GM23338 (cell line): ENCODE measurements around the gene STAU1. TPM values are rescaled to one million over a fixed set of nuclear protein-coding genes. Genes with fewer than 3 reads are reported as not detected.

ENCODE experiments used
- ATAC-seq: fragments of 200-7000 bp; cut with Tn5 transposase; 3 replicates; pipeline ENCODE4 v1.9.1; 2020
- DNase-seq: peaks from one replicate; pipeline ENCODE4 v3.0.0-alpha.2; 2015; ENCODE audit warnings: low spot score
- H2AFZ ChIP-seq: fragments of 200-600 bp; sonication (generic); 2 replicates; pipeline ENCODE4 v1.8.0; 2016; ENCODE audit warnings: antibody characterized with exemption, mild to moderate bottlenecking, moderate library complexity
- H3F3A ChIP-seq: fragments of 200-600 bp; sonication (generic); replicated peaks from 2 replicates; pipeline ENCODE4 v1.8.0; 2017; ENCODE audit warnings: antibody characterized with exemption, mixed run types, low read depth
- H3K27ac ChIP-seq: fragments of 200-600 bp; sonication (generic); 2 replicates; pipeline ENCODE4 v1.6.1; 2016; ENCODE audit warnings: low read depth
- H3K27me3 ChIP-seq: fragments of 200-600 bp; sonication (generic); 2 replicates; pipeline ENCODE4 v1.8.0; 2016; ENCODE audit warnings: mild to moderate bottlenecking, mixed run types, moderate library complexity; ENCODE audit not compliant: insufficient read depth
- H3K36me3 ChIP-seq: fragments of 200-600 bp; sonication (generic); 2 replicates; pipeline ENCODE4 v1.8.0; 2016; ENCODE audit warnings: mild to moderate bottlenecking; ENCODE audit not compliant: insufficient read depth
- H3K4me1 ChIP-seq: fragments of 200-600 bp; sonication (generic); 2 replicates; pipeline ENCODE4 v1.8.0; 2016; ENCODE audit warnings: mild to moderate bottlenecking, moderate library complexity; ENCODE audit not compliant: insufficient read depth
- H3K4me2 ChIP-seq: fragments of 200-600 bp; sonication (generic); 2 replicates; pipeline ENCODE4 v1.7.1; 2017; ENCODE audit warnings: mixed run types
- H3K4me3 ChIP-seq: fragments of 200-600 bp; sonication (generic); 2 replicates; pipeline ENCODE4 v1.6.1; 2016; ENCODE audit warnings: mixed run types
- H3K79me2 ChIP-seq: fragments of 200-600 bp; sonication (generic); replicated peaks from 2 replicates; pipeline ENCODE4 v1.8.0; 2017; ENCODE audit warnings: mild to moderate bottlenecking; ENCODE audit not compliant: insufficient read depth
- H3K9me2 ChIP-seq: fragments of 200-600 bp; sonication (generic); 2 replicates; pipeline ENCODE4 v1.8.0; 2017; ENCODE audit not compliant: insufficient read depth
- H4K20me1 ChIP-seq: fragments of 200-600 bp; sonication (generic); replicated peaks from 2 replicates; pipeline ENCODE4 v1.8.0; 2017; ENCODE audit warnings: mild to moderate bottlenecking; ENCODE audit not compliant: insufficient read depth
- H3K27ac Mint-ChIP-seq: 2 replicates; pipeline ENCODE4 v1.8.0; 2020; ENCODE audit warnings: inconsistent platforms, mild to moderate bottlenecking, moderate library complexity, mixed read lengths
- H3K27me3 Mint-ChIP-seq: 3 replicates; pipeline ENCODE4 v1.8.0; 2022; ENCODE audit warnings: low read depth, mild to moderate bottlenecking, moderate library complexity, mixed read lengths, inconsistent platforms; ENCODE audit not compliant: insufficient read depth, poor library complexity
- H3K36me3 Mint-ChIP-seq: 3 replicates; pipeline ENCODE4 v1.8.0; 2021; ENCODE audit warnings: low read depth, mild to moderate bottlenecking, inconsistent platforms, moderate library complexity, mixed read lengths
- H3K4me1 Mint-ChIP-seq: 3 replicates; pipeline ENCODE4 v1.8.0; 2020; ENCODE audit warnings: mild to moderate bottlenecking, inconsistent platforms, mixed read lengths
- H3K4me3 Mint-ChIP-seq: 3 replicates; pipeline ENCODE4 v1.8.0; 2021; ENCODE audit warnings: moderate library complexity, mild to moderate bottlenecking, inconsistent platforms, mixed read lengths
- H3K9me3 Mint-ChIP-seq: 3 replicates; pipeline ENCODE4 v1.8.0; 2020; ENCODE audit warnings: moderate library complexity, mild to moderate bottlenecking, inconsistent platforms, mixed read lengths
- CREB1 ChIP-seq: fragments of 250-450 bp; sonication (Bioruptor Pico); IDR thresholded peaks from 2 replicates; pipeline ENCODE4 v1.5.0; 2020; ENCODE audit warnings: low read depth, mild to moderate bottlenecking, moderate library complexity
- EZH2 ChIP-seq: fragments of 200-600 bp; sonication (generic); IDR thresholded peaks from one replicate; pipeline ENCODE4 v1.8.0; 2017; ENCODE audit warnings: antibody characterized with exemption, mild to moderate bottlenecking, low read depth; ENCODE audit not compliant: unreplicated experiment
- EZH2phosphoT487 ChIP-seq: fragments of 200-600 bp; sonication (generic); IDR thresholded peaks from one replicate; pipeline ENCODE4 v1.8.1; 2018; ENCODE audit warnings: antibody characterized with exemption; ENCODE audit not compliant: unreplicated experiment
- JUNB ChIP-seq: IDR thresholded peaks from one replicate; pipeline ENCODE4 v1.6.1; 2016; ENCODE audit warnings: antibody characterized with exemption; ENCODE audit not compliant: unreplicated experiment
- NANOG ChIP-seq: IDR thresholded peaks from 2 replicates; pipeline ENCODE4 v1.6.1; 2016; ENCODE audit warnings: antibody characterized with exemption, borderline replicate concordance
- POLR2AphosphoS5 ChIP-seq: IDR thresholded peaks from 2 replicates; pipeline ENCODE4 v1.6.1; 2016; ENCODE audit warnings: antibody characterized with exemption, low read depth
- ZNF114 ChIP-seq: fragments of 250-450 bp; sonication (Bioruptor Pico); IDR thresholded peaks from 2 replicates; pipeline ENCODE4 v1.5.0; 2020; ENCODE audit warnings: mild to moderate bottlenecking, moderate library complexity
- ZNF331 ChIP-seq: fragments of 250-450 bp; sonication (Bioruptor Pico); IDR thresholded peaks from 2 replicates; pipeline ENCODE4 v1.5.0; 2020; ENCODE audit warnings: low read depth, mild to moderate bottlenecking, moderate library complexity
- polyA plus RNA-seq: library from polyadenylated mRNA; unstranded; fragments of >200 nt; fragmentation: Nextera tagmentation; extraction: Ambion mirVana; gene quantifications from 2 replicates; pipeline ENCODE4 v1.2.1, GENCODE V29; 2016
- total RNA-seq: library from RNA; depleted of rRNA; stranded (reverse); fragments of >200 nt; shearing (Covaris generic); gene quantifications from 2 replicates; pipeline ENCODE4 v1.2.3, GENCODE V29; 2014
- TF ChIP-seq, protein P1 (sequence below): IDR thresholded peaks from 2 replicates; pipeline ENCODE4 v1.6.1; 2016; ENCODE audit warnings: antibody characterized with exemption
- TF ChIP-seq, protein P2 (sequence below), 2 experiments: fragments of 200-600 bp in 1 of 2; sonication (generic) in 1 of 2; conservative IDR thresholded peaks; 2 replicates each; pipeline versions ENCODE4 v1.5.1 to v1.6.1; 2016 to 2017; ENCODE audit warnings: antibody characterized with exemption in 2 of 2, low read depth in 2 of 2, mild to moderate bottlenecking in 2 of 2, moderate library complexity in 1 of 2
- TF ChIP-seq, protein P3 (sequence below): IDR thresholded peaks from one replicate; pipeline ENCODE4 v1.6.1; 2018; ENCODE audit warnings: antibody characterized with exemption; ENCODE audit not compliant: unreplicated experiment

Gene STAU1
- total and polyA plus RNA-seq, 2 experiments from 2014 or later, result 102 TPM

DNA sequence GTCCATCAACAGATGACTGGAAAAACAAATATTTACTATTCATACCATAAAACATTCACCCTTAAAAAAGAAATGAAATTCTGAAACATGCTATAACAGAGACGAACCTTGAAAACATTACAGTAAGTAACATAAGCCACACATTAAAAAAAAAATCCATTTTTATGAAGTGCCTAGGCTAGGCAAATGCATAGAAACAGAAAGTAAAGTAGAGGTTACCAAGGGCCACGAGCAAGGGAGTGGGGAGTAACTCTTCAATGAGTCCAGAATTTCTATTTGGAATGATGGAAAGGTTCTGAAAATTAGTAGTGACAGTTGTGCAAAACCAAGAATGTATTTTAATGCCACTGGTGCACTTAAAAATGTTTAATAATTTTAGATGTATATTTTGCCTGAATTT lies 47.7 kb downstream of the STAU1 start (continued):
- TF ChIP-seq, protein P1, sequence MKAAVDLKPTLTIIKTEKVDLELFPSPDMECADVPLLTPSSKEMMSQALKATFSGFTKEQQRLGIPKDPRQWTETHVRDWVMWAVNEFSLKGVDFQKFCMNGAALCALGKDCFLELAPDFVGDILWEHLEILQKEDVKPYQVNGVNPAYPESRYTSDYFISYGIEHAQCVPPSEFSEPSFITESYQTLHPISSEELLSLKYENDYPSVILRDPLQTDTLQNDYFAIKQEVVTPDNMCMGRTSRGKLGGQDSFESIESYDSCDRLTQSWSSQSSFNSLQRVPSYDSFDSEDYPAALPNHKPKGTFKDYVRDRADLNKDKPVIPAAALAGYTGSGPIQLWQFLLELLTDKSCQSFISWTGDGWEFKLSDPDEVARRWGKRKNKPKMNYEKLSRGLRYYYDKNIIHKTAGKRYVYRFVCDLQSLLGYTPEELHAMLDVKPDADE, result no peak
- TF ChIP-seq JUNB (no peak), EZH2phosphoT487 (no peak), ZNF114 (CRISPR knock-in tag) (no peak), POLR2AphosphoS5 (no peak)
- TF ChIP-seq, protein P2, sequence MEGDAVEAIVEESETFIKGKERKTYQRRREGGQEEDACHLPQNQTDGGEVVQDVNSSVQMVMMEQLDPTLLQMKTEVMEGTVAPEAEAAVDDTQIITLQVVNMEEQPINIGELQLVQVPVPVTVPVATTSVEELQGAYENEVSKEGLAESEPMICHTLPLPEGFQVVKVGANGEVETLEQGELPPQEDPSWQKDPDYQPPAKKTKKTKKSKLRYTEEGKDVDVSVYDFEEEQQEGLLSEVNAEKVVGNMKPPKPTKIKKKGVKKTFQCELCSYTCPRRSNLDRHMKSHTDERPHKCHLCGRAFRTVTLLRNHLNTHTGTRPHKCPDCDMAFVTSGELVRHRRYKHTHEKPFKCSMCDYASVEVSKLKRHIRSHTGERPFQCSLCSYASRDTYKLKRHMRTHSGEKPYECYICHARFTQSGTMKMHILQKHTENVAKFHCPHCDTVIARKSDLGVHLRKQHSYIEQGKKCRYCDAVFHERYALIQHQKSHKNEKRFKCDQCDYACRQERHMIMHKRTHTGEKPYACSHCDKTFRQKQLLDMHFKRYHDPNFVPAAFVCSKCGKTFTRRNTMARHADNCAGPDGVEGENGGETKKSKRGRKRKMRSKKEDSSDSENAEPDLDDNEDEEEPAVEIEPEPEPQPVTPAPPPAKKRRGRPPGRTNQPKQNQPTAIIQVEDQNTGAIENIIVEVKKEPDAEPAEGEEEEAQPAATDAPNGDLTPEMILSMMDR (conservative IDR thresholded peaks at IDR 0.05; ENCODE audit: low read depth in 2 of 2), result no peak
- TF ChIP-seq, protein P3, sequence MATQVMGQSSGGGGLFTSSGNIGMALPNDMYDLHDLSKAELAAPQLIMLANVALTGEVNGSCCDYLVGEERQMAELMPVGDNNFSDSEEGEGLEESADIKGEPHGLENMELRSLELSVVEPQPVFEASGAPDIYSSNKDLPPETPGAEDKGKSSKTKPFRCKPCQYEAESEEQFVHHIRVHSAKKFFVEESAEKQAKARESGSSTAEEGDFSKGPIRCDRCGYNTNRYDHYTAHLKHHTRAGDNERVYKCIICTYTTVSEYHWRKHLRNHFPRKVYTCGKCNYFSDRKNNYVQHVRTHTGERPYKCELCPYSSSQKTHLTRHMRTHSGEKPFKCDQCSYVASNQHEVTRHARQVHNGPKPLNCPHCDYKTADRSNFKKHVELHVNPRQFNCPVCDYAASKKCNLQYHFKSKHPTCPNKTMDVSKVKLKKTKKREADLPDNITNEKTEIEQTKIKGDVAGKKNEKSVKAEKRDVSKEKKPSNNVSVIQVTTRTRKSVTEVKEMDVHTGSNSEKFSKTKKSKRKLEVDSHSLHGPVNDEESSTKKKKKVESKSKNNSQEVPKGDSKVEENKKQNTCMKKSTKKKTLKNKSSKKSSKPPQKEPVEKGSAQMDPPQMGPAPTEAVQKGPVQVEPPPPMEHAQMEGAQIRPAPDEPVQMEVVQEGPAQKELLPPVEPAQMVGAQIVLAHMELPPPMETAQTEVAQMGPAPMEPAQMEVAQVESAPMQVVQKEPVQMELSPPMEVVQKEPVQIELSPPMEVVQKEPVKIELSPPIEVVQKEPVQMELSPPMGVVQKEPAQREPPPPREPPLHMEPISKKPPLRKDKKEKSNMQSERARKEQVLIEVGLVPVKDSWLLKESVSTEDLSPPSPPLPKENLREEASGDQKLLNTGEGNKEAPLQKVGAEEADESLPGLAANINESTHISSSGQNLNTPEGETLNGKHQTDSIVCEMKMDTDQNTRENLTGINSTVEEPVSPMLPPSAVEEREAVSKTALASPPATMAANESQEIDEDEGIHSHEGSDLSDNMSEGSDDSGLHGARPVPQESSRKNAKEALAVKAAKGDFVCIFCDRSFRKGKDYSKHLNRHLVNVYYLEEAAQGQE, result no peak

DNA sequence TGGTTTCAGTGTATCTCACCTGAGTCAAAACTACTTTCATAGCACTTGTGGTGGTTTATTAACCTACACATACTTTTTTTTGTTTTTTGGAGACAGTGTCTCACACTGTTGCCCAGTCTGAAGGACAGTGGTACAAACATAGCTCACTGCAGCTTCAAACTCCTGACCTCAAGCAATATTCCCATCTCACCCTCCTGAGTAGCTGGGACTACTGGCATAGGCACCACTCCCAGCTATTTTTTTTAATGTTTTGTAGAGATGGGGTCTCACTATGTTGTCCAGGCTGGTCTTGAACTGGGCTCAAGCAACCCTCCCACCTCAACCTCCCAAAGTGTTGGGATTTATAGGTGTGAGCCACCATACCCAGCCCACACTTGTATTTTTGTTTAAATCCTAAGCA lies 49.7 kb downstream of the STAU1 start:
- peaks cover 22% of the 10 kb centered on the region; the same call in 1 of the 2 replicates for H4K20me1 ChIP-seq
- no peak overlapping the region for H3K27ac Mint-ChIP-seq
- H2AFZ ChIP-seq, result no peak overlapping the region
- ATAC-seq (no peak), DNase-seq (no peak)
- no peak overlapping the region for H3K4me3 ChIP-seq
- peaks cover 1% of the 10 kb centered on the region; the same call in 1 of the 2 replicates for H3K4me1 ChIP-seq
- no peaks in the 10 kb centered on the region for H3K27me3 ChIP-seq
- H3K36me3 Mint-ChIP-seq, result peaks cover 36% of the 10 kb centered on the region
- no peaks in the 10 kb centered on the region for H3K9me2 ChIP-seq
- no peak overlapping the region for H3K4me2 ChIP-seq
- no peaks in the 10 kb centered on the region for H3K9me3 Mint-ChIP-seq
- H3F3A ChIP-seq, result peaks cover 4% of the 10 kb centered on the region; the same call in 1 of the 2 replicates
- H3K36me3 ChIP-seq, result peaks cover 19% of the 10 kb centered on the region
- H3K27ac ChIP-seq, result no peak overlapping the region
- peaks cover 3% of the 10 kb centered on the region; the same call in 2 of the 3 replicates for H3K4me1 Mint-ChIP-seq
- no peak overlapping the region for H3K4me3 Mint-ChIP-seq
- H3K79me2 ChIP-seq, result peaks cover 36% of the 10 kb centered on the region
- no peaks in the 10 kb centered on the region for H3K27me3 Mint-ChIP-seq
- TF ChIP-seq ZNF331 (CRISPR knock-in tag), result no peak
- no peak for TF ChIP-seq EZH2
- TF ChIP-seq, protein P1, result no peak
- no peak for TF ChIP-seq NANOG
- TF ChIP-seq CREB1 (CRISPR knock-in tag), result no peak
- TF ChIP-seq, protein P2 (conservative IDR thresholded peaks at IDR 0.05; ENCODE audit: low read depth in 2 of 2), result no peak
- TF ChIP-seq, protein P3, result no peak
- TF ChIP-seq ZNF114 (CRISPR knock-in tag), result no peak
